Measurements from ENCODE around the gene NDUFAF2. TPM values are rescaled to one million over a fixed set of nuclear protein-coding genes. Genes with fewer than 3 reads are reported as not detected.
"Not testable (repeated sequence)": the region's sequence is repeated elsewhere in the genome, so short reads cannot be mapped to it uniquely, and the experiment has no call there.

Gene NDUFAF2
- total RNA-seq, 1 donor from 2014 or later = 33.8 TPM

GRCh38 chr5:61029456-61030162 is 84.6 kb downstream of the NDUFAF2 start:
- H3K4me1 Mint-ChIP-seq (ENCODE audit: low read depth) = no peaks in the 10 kb centered on the region
- intact Hi-C loops (cut with micrococcal nuclease) = no loop called here
- no peak for DNase-seq (ENCODE audit: low spot score)

GRCh38 chr5:61030163-61030482 is 85.1 kb downstream of the NDUFAF2 start:
- Mint-ChIP-seq H3K4me3 (no peak overlapping the region), H3K36me3 (ENCODE audit: low read depth) (no peaks in the 10 kb centered on the region), H3K27ac (no peak overlapping the region), H3K4me1 (ENCODE audit: low read depth) (no peaks in the 10 kb centered on the region), H3K27me3 (ENCODE audit: insufficient read depth) (no peaks in the 10 kb centered on the region), H3K9me3 (peaks cover 8% of the 10 kb centered on the region)
- intact Hi-C loops (cut with micrococcal nuclease) = no loop called here
- no peak for DNase-seq (ENCODE audit: low spot score)

More at GRCh38 chr5:61029456-61030162, 84.6 kb downstream of the NDUFAF2 start:
- H3K4me3 Mint-ChIP-seq = no peak overlapping the region
- no peaks in the 10 kb centered on the region for H3K27me3 Mint-ChIP-seq (ENCODE audit: insufficient read depth)
- no peak overlapping the region for H3K27ac Mint-ChIP-seq
- peaks cover 8% of the 10 kb centered on the region for H3K9me3 Mint-ChIP-seq
- no peaks in the 10 kb centered on the region for H3K36me3 Mint-ChIP-seq (ENCODE audit: low read depth)

- H3K4me1 Mint-ChIP-seq (ENCODE audit: low read depth) = not testable (repeated sequence)
Measured at GRCh38 chr5:61031301-61031700, 86.3 kb downstream of the NDUFAF2 start.

GRCh38 chr5:61044545-61044944 is 99.5 kb downstream of the NDUFAF2 start:
- Mint-ChIP-seq H3K4me1 (ENCODE audit: low read depth) (no peaks in the 10 kb centered on the region), H3K27ac (no peak overlapping the region), H3K4me3 (no peak overlapping the region), H3K27me3 (ENCODE audit: insufficient read depth) (no peaks in the 10 kb centered on the region), H3K9me3 (no peaks in the 10 kb centered on the region), H3K36me3 (ENCODE audit: low read depth) (no peaks in the 10 kb centered on the region)
- intact Hi-C loops (cut with micrococcal nuclease) = loop anchor here (2.0 kb wide), 1 partner anchor 240 kb away; no protein-coding TSS in a partner anchor
- no peak for DNase-seq (ENCODE audit: low spot score)

More at GRCh38 chr5:61031301-61031700, 86.3 kb downstream of the NDUFAF2 start:
- intact Hi-C loops (cut with micrococcal nuclease); H3K36me3 Mint-ChIP-seq (ENCODE audit: low read depth); DNase-seq (ENCODE audit: low spot score); H3K27ac Mint-ChIP-seq; H3K9me3 Mint-ChIP-seq; H3K4me3 Mint-ChIP-seq; H3K27me3 Mint-ChIP-seq (ENCODE audit: insufficient read depth): not testable (repeated sequence)

DNA sequence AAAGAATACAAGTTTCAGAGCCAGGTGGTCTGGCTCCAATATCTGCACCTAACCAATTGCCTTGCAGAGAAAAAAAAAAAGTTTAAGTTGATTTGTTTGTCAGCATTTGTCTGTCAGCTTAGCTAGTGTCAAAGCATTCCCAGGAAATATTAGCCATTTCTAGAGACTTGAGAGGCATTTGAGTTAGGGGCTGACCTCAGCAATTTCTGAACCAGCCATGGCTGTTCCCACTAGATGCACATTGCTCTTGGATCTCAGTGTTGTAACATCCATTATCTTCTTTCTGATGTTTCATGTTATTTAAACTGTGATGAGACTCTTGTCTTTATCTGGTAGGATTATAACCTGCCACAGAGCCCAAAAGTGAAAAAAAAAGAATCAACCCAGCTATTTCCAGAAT is 102.3 kb downstream of the NDUFAF2 start:
- Mint-ChIP-seq H3K4me1 (ENCODE audit: low read depth) (no peaks in the 10 kb centered on the region), H3K4me3 (no peak overlapping the region), H3K9me3 (no peaks in the 10 kb centered on the region), H3K27me3 (ENCODE audit: insufficient read depth) (no peaks in the 10 kb centered on the region), H3K36me3 (ENCODE audit: low read depth) (no peaks in the 10 kb centered on the region), H3K27ac (no peak overlapping the region)
- intact Hi-C loops (cut with micrococcal nuclease) = no loop called here
- DNase-seq (ENCODE audit: low spot score) = no peak

- Mint-ChIP-seq H3K36me3 (ENCODE audit: low read depth) (no peaks in the 10 kb centered on the region), H3K27me3 (ENCODE audit: insufficient read depth) (no peaks in the 10 kb centered on the region), H3K4me1 (ENCODE audit: low read depth) (no peaks in the 10 kb centered on the region), H3K27ac (no peak overlapping the region), H3K9me3 (no peaks in the 10 kb centered on the region), H3K4me3 (no peak overlapping the region)
- DNase-seq (ENCODE audit: low spot score) = no peak
- intact Hi-C loops (cut with micrococcal nuclease) = no loop called here
Measured at GRCh38 chr5:61048534-61048933, 103.5 kb downstream of the NDUFAF2 start.

DNA sequence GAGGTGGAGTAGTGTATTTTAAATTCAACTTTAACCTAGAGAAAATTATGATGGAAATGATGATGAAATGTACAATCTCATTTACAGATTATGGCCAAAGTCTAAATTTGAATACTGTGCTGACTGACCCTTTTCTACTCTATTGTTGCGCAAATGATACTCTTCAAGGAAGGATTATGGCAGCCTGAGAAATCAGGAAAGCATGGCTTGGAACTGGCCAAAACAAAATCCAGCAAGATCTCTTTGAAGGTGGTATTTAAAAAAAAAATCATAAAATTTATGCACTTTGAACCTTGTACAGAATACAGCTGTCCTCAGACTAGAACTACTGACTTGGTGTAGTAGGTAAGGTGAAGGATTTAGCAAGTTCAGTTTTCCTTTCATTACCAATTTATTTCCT is 105.3 kb downstream of the NDUFAF2 start:
- Mint-ChIP-seq H3K27ac (no peak overlapping the region), H3K9me3 (no peaks in the 10 kb centered on the region), H3K27me3 (ENCODE audit: insufficient read depth) (no peaks in the 10 kb centered on the region), H3K4me1 (ENCODE audit: low read depth) (no peaks in the 10 kb centered on the region), H3K36me3 (ENCODE audit: low read depth) (no peaks in the 10 kb centered on the region), H3K4me3 (no peak overlapping the region)
- DNase-seq (ENCODE audit: low spot score) = no peak
- intact Hi-C loops (cut with micrococcal nuclease) = loop anchor here (10.0 kb wide), 2 partner anchors 485 to 765 kb away; no protein-coding TSS in a partner anchor

DNA sequence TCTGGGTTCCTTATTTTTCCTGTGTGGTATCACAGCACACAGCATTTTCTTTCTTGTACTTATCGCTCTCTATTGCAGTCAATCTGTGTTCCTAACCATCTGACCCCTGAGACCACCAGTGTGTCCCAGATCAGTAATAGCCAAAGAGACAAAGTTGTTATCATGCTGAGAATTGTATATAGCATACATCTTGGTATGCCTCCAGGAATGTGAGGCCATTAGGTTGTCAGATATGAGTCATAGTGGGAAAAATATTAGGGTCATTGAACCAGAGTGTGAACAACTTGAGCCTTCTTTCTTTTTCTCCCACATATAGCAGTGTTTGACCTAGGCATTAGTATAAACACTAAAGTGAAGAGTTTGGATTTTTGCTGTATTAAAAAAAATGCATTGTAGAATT is 106.3 kb downstream of the NDUFAF2 start:
- intact Hi-C loops (cut with micrococcal nuclease) = loop anchor here (10.0 kb wide), 2 partner anchors 484 to 764 kb away; no protein-coding TSS in a partner anchor
- no peaks in the 10 kb centered on the region for H3K27me3 Mint-ChIP-seq (ENCODE audit: insufficient read depth)
- H3K36me3 Mint-ChIP-seq (ENCODE audit: low read depth) = no peaks in the 10 kb centered on the region
- DNase-seq (ENCODE audit: low spot score) = no peak
- no peaks in the 10 kb centered on the region for H3K9me3 Mint-ChIP-seq
- no peak overlapping the region for H3K27ac Mint-ChIP-seq
- no peak overlapping the region for H3K4me3 Mint-ChIP-seq
- no peaks in the 10 kb centered on the region for H3K4me1 Mint-ChIP-seq (ENCODE audit: low read depth)

DNA sequence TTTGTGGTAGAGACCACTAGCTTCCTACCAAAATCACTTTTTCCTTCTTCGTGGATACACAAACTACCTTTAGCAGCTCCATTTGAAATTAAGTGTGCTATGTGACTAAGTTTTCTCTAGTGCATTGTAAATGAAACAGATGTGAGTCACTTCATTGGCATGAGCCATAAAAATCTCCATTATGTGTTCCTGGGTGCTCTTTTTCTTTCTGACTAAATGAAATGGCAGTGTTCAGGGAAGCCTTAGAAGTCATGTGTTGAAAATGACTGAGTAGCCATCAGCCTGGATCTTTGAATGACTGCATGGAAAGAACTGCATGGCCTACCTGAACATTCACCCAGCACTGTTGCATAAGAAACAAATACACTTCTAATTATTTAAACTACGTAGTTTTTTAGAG is 107.9 kb downstream of the NDUFAF2 start:
- H3K9me3 Mint-ChIP-seq = no peaks in the 10 kb centered on the region
- DNase-seq (ENCODE audit: low spot score) = no peak
- H3K4me3 Mint-ChIP-seq = no peak overlapping the region
- no peaks in the 10 kb centered on the region for H3K4me1 Mint-ChIP-seq (ENCODE audit: low read depth)
- no peaks in the 10 kb centered on the region for H3K27me3 Mint-ChIP-seq (ENCODE audit: insufficient read depth)
- no peak overlapping the region for H3K27ac Mint-ChIP-seq
- intact Hi-C loops (cut with micrococcal nuclease) = loop anchor here (10.0 kb wide), 2 partner anchors 482 to 762 kb away; no protein-coding TSS in a partner anchor
- H3K36me3 Mint-ChIP-seq (ENCODE audit: low read depth) = no peaks in the 10 kb centered on the region

GRCh38 chr5:61053937-61054336 is 108.9 kb downstream of the NDUFAF2 start:
- no peak overlapping the region for H3K27ac Mint-ChIP-seq
- no peak overlapping the region for H3K4me3 Mint-ChIP-seq
- no peaks in the 10 kb centered on the region for H3K27me3 Mint-ChIP-seq (ENCODE audit: insufficient read depth)
- H3K4me1 Mint-ChIP-seq (ENCODE audit: low read depth) = no peaks in the 10 kb centered on the region
- no peaks in the 10 kb centered on the region for H3K36me3 Mint-ChIP-seq (ENCODE audit: low read depth)
- no peaks in the 10 kb centered on the region for H3K9me3 Mint-ChIP-seq
- intact Hi-C loops (cut with micrococcal nuclease) = loop anchor here (2.0 to 10.0 kb wide), 3 partner anchors 277 to 761 kb away; no protein-coding TSS in a partner anchor
- no peak for DNase-seq (ENCODE audit: low spot score)

GRCh38 chr5:61055434-61056006 is 110.5 kb downstream of the NDUFAF2 start:
- Mint-ChIP-seq H3K36me3 (ENCODE audit: low read depth) (no peaks in the 10 kb centered on the region), H3K4me3 (no peak overlapping the region), H3K9me3 (no peaks in the 10 kb centered on the region), H3K27ac (no peak overlapping the region), H3K27me3 (ENCODE audit: insufficient read depth) (no peaks in the 10 kb centered on the region), H3K4me1 (ENCODE audit: low read depth) (no peaks in the 10 kb centered on the region)
- intact Hi-C loops (cut with micrococcal nuclease) = loop anchor here (1.0 to 10.0 kb wide), 7 partner anchors 98 to 1087 kb away; no protein-coding TSS in a partner anchor
- DNase-seq (ENCODE audit: low spot score) = no peak

DNA sequence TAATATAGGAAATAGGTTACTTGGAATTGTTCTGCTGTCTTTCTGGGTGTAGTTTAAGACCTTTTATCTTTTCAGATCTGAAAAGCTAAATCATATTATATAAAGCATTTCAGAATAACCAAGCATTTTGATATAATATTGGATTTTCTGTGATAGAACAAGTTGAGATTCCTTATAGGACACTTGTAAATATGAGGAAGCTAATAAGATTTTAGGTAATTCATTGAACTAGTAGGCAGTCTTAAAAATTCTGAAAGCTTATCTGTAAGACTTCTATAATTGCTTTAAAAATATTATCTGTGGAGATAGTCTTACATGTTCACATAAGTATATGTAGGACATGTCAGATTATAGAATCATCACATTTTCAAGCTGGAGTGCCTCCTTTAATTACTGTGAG is 114.5 kb downstream of the NDUFAF2 start:
- intact Hi-C loops (cut with micrococcal nuclease) = loop anchor here (5.0 to 10.0 kb wide), 4 partner anchors 102 to 1083 kb away; no protein-coding TSS in a partner anchor
- Mint-ChIP-seq H3K4me1 (ENCODE audit: low read depth) (no peaks in the 10 kb centered on the region), H3K36me3 (ENCODE audit: low read depth) (no peaks in the 10 kb centered on the region), H3K9me3 (peaks cover 15% of the 10 kb centered on the region), H3K27ac (no peak overlapping the region), H3K27me3 (ENCODE audit: insufficient read depth) (no peaks in the 10 kb centered on the region), H3K4me3 (no peak overlapping the region)
- no peak for DNase-seq (ENCODE audit: low spot score)

- intact Hi-C loops (cut with micrococcal nuclease) = no loop called here
- Mint-ChIP-seq H3K27ac (no peak overlapping the region), H3K4me1 (ENCODE audit: low read depth) (peaks cover 4% of the 10 kb centered on the region), H3K9me3 (no peaks in the 10 kb centered on the region), H3K36me3 (ENCODE audit: low read depth) (no peaks in the 10 kb centered on the region), H3K27me3 (ENCODE audit: insufficient read depth) (no peaks in the 10 kb centered on the region), H3K4me3 (no peak overlapping the region)
- no peak for DNase-seq (ENCODE audit: low spot score)
Measured at GRCh38 chr5:61069150-61069549, 124.1 kb downstream of the NDUFAF2 start.
